ENCODE data around the gene KCTD5.

The KCTD5 gene

DNA sequence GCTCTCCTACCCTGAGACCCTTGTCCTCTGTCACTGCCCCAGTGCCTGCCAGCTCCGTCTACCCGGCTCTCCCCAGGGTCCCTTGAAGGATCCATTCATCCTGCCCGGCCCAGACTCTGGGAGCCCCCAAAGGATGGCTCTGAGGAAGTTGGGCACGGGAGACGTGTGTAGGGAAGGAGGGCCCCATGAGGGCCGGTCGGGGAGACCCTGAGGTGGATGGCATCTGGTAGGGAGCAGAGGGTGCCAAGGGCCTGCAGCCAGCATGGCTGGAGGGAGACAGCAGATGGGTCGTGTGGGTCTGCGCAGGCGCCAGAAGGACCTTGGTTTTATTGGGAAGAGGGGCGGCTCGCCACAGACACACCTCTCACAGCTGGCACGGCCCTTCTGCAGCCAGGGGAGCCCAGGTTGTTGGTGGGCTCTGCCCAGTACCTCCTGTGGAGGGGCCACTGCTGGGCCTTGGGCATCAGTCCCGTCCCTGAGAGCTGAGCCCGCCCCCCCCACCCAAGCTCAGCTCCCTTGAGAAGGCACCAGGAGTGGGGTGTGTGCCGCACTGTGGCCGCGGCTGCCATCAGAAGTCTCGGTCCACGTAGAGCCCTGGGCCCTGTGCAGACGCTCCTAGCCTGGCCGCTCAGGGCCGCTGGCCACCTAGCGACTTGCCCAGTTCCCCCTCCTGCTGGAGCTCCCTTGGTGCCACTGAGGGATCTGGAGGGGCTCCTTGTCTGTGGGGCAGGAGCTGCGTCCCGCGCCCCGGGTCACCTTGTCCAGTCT lies 16.0 kb downstream of the KCTD5 start:
- no peak for DNase-seq

DNA sequence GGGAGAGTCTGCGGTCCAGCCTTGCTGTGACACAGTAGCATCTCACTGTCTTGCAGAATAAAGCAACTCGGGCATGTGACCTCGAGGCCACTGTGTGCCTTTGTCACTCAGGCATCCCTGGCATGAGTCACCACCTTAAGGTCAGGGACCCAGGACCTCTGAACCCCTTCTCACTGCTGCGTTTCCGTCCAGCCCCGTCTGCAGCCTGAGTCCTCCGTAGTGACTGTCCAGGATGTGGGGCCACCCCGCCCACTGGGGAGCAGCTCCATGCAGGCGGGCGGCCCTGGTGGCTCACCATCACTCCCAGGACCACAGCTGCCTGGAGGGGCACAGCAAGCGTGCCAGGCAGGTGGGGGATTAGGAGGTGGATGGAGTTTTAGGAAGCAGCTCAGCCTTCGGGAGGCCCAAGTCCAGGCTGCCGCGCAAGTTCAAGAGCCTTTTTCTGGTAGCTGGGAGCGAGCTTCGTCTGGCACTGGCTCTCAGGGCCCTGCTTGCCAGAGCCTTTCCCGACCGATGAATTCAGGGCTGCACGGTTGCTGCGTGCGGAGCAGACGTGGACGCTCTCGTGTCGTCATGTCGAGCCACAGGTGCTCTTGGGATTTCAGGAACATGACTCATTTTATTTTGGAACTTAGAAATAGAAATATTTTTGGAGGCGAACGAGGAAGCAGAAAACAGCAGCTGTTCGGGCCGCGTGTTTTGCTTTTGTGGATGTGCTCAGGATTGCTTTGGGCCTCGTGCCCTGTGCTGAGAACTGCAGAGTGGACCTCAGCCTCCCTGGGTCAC lies 16.8 kb downstream of the KCTD5 start:
- no peak for DNase-seq

DNA sequence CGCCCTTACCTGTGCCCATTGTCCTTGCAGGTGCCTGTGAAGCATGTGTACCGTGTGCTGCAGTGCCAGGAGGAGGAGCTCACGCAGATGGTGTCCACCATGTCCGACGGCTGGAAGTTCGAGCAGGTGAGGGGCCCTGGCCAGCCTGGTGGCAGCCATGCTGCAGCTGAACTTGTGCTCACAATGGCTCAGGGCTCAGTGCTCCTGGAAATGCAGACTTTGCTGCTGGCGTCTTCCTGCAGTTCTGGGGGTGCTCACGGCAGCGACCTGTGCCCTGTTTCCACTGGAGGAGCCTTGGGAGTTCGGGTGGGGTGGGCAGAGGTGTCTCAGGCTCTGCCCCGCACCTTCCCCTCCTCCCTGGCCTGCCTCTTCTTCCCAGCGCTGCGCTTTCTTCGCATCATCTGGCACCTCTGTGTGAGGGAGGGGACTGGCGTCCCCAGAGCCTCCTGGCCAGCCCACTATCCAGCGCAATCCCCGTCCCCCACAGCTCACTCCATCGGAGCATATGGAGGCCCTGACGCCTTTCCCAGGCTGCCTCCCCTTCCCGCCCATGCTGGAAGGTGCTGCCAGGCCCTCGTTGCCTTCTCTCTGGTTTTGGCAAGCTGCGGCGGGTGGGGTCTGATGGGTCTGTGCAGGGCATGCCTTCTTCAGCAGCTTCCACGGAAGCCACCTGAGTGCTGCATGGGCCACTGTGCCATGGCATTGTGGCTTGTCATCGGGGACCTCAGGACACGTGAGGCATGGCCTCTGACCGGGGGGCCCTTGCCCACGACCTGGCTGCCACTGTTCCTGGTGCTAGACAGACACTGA lies 17.7 kb downstream of the KCTD5 start:
- no peak for DNase-seq

DNA sequence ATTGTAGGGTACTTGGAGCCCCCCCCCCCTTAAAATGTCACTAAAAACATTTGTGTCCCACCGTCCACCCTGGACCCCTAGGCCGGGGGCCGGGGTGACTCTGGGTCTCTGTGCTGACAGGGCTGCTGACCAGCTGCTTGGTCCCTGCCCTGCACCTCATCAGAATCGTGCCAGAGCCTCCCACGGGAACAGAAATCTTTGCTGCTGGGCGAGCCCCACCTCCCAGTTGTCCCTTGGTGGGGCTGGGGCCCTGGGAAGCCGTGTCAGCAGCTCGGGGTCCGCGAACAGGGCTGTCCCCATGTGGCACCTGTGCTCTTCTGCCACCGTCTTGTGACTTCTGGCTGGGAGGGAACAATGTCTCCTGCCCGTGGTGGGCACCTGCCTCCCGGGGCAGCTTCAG lies 18.5 kb downstream of the KCTD5 start:
- no peak for DNase-seq

DNA sequence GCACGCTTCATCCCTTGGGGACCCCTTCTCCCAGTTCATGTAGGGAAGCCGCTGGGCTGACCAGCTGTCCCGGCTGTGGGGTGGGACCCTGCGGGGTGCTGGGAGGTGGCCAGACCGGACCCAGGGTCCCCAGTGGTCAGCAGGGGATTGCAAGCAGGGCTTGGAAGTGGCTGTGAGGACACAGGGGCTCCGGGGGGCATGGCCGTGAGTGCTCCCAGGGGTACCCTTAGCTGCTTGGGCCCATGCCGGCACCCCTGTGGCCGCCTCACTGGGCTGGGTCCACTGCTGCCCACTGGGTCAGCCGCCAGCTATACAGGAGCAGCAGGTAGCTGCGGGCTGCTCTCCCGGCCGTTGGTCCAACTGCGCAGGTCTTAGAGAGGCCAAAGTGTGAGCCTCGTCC lies 18.9 kb downstream of the KCTD5 start:
- DNase-seq, result no peak

DNA sequence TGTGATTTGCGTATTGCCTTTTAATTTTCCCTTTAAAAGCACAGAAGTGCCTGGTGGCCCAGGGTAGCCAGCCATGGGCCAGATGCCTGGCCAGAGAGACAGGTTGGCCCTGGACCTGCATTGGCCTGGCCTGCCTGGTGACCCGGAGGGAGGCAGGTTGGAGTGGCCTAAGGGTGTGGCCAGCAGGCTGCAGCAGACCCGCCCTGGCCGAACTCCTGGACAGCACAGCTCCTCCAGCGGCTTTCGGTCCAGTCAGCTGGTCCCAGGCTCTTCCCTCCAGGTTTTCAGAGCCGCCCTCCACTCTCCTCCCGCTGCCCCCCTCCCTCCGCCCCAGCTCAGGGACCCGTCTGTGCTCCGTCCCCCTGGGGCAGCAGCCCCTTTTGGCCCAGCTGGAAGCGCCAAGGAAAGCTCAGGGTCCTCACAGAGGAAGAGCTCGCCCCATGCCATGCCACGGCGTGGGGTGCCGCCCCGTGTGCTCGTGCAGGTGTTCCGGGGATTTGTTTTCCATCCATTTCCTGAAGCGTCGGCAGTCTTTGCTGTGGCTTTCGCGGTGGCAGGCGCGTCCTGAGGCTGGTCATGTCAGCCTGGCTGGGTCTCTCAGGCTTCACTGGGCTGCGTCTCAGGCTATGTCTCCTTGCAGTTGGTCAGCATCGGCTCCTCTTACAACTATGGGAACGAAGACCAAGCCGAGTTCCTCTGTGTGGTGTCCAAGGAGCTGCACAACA lies 19.6 kb downstream of the KCTD5 start:
- DNase-seq, result no peak

DNA sequence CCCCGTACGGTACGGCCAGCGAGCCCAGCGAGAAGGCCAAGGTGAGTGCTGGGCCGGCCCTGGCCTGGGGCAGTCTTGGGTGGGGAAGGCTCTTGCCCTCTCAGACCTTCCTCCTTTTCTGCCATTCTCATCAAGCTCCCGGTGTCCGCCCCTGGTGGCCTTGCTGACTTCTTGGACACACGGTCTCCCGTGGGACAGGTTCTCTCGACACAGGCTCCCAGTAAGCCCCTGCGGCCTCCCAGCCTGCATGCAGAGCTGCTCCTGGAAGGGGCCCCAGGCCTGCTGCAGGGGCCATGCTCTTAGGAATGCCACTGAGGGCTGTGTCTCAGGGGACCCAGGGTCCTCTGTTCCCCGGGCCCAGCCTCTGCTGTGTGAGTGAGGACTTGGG lies 20.1 kb downstream of the KCTD5 start:
- no peak for DNase-seq

DNA sequence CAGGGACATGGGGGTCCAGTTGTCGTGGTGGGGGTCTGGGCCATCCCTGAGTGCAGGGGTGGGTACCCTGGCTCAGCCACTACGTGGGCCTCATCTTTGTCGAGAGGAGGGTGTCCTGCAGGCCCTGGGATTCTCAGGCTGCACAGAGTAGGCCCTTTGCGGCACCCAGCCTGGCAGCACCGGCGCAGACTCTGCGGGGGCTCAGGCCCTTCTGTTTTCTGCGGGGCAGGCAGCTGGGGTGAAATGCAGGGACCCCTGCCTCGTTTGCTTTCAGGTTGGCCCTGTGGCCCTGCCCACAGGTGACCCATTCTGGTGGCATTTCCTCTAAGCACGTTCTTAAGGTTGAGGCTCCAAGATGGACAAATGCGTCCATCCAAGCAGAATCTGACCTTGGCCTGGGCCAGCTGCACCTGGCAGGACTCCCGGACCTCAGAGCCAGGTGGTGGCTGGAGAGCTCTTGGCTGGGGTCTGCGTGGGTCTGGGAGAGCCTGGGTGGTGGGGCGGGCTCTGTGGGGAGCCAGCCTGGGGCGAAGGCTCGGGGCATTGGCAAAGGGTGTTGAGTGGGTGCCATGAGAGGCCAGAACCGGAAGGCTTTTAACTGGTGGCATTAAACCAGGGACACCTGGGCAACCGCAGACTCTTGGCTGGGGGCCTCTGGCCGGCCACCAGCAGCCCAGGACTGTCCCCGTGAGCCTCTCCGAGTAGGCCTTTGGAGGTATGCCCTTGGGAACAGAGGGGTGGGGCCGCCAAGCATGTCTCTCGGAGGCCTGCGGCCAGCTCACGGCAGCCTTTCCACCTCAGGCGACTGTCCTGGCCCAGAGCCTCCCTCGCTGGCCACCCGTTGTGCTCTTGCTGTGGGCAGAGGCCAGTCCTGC lies 20.8 kb downstream of the KCTD5 start:
- no peak for DNase-seq

DNA sequence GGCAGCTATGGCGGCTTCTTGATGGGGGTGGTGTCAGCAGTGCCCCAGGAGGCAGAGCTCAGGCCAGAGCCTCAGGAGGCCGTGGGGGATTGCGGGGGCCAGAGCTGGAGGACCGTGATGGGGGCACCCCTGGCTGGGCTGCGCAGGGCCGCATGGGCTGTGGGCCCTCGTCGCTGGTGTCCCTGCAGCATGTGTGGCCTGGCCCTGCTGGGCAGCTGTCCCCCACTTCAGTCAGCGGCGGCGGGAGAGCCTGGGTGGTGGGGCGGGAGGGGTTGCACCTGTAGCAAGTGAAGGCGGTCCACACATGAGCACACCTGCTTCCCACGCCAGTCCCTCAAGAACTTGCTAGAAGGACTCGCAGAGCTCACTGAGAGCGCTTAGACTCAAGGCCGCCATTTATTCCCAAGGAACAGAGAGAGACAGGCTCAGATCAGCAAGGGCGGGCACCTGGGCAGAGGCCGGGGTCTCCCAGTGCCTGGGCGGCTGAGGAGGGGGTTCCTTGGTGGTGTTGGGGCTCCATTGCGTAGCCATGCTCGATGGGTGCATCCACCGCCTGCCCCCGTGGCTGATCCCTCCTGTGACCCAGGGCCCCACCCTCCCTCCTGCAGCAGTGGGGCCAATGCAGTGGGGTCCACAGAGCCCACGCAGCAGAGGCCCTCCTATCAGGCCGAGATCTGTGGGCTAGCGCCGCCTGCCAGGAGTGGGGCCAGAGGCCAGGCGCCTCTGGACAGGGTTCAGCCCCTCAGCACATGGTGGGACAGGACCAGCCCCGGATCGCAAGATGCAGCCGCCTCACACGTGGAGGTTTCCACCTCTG lies 22.1 kb downstream of the KCTD5 start:
- DNase-seq, result no peak

DNA sequence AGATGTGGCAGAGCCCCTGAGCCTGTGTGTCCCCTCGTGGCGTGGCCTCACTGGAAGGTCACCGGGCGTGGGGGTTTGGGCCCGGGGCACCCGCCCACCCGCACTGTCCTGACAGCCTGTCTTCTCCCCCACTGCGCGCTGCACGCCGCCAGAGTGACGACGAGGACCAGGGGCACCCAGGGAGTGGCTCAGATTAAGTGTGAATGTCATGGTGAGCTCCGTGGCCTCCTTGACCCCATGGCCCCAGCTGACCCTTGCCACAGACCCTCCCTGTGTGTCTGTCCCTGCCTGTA lies 22.6 kb downstream of the KCTD5 start:
- no peak for DNase-seq

DNA sequence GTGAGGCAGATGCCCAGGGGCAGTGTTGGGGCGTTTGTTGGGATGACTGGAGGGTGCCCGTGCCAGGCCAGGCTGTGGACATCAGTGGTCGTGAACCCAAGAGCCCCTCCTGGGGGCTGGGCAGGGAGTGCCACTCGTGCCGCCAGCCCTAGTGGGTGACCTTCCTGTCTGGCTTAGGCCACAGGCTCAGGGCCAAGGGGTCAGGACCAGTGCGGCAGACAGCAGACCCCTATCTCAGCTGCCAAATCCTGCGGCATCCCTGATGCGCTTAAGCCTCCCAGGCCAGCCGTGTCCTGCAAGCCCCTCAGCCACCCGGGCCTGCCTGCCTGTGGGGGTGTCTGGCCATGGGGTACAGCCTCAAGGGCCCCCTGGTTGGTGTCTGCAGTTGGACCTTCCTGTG lies 23.0 kb downstream of the KCTD5 start:
- no peak for DNase-seq

DNA sequence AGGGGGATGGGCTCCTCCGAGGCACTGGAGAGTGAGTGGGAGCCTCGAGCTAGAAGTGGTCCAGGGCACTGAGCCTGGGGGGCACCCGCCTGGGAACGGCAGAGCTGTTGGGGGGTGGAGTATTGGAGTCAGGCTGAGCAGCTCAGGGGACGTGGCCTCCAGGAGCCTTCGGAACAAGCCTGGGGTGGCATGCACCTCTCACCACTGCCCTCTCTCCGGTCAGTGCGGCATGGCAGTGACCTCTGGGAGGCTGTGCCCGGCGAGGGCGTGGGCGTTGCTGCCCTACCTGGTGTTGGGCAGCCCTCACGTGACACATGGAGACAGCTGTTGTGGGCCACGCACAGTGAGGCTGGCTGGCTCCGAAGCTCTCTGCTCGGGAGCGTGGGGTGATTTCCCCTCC lies 23.8 kb downstream of the KCTD5 start:
- DNase-seq, result no peak

DNA sequence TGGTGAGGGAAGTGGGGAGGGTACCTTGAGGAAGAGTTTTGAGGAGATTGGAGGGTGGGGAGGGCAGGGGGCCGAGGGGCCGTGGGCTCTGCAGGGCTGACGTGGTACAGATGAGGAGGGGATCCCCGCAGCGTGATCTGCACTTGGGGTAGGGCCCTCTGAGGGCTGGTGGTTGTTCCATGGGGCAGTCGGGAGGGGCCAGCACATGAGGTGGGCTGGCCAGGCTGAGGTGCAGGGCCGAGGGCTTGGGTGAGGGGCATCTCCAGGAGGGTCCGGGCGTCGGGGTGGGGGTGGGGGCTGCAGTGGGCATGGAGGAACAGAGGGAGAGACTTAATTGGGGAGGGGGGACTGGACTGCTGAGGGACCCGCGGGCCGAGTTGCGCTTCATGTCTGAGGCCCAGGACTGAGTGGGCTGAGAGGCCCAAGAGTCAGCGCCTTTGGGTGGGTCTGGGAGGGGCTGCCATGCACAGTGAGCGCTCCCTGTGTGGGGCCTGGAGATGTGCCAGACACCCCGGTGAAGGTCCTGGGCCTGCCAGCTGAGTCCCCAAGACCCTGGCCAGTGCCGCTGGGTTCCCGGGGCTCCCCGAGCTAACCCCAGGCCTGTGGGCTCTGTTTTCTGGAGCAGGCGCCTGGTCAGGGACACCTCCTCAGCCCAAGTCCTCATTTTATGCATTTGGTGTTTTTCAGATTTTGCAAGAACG lies 24.4 kb downstream of the KCTD5 start:
- no peak for DNase-seq

DNA sequence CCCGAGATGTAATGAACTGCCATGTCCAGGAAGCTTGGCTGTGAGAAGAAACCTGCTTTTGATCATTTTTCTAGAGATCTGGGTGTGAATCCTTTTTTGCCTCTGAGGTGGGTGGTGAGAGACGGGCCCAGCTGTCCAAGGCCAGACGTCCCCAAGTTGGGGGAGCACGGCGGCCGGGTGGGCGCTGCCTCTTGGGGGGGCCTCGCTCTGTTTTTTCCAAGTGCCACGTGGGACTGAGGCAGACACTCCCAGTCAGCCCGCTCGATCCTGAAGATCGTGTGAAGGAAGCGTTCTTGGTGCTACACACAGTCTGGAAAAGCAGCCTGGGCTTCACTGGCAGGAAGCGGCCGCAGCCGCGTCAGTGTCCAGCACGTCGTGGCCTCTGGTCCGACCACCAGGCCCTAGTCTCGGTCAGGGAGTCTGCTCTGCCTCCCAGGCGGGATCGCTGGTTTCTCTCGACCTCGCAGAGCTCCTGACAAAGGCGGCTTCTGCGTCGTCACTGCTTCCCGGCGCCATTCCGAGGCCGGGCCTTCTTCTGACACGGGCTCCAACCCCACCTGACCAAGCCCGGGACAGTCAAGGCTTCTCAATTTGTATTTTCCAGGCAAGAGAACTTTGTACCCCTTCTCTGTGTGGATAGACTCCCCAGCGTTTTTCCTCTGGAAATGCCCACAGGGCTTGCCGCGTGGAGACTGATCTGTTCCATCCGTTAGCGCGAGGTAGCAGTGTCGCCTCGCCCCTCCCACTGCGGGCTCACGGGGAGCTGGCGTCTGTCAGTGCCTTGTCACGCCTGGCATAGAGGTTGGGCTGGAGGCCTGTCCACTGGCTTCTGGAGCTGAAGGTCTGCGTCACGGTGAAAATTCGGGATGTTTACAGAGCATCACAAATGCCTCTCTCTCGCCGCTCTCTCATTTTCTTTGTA lies 25.3 kb downstream of the KCTD5 start:
- DNase-seq, result no peak

DNA sequence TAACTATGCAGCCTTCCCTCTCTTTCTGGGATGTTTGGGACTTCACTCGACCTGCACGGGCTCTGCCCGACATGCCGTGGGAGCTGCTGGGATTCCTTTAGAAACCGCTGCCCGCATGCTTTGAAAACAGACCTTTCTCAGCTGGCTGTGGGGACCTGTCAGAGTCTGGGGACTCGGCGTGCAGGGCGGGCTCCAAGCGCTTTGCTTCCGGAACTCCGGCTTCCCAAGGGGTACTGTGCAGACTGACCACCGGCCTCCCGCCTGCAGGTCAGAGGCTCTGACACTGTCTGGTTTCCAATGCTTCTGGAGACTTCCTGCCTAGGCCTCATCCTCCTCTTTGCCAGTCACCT lies 25.9 kb downstream of the KCTD5 start:
- no peak for DNase-seq

DNA sequence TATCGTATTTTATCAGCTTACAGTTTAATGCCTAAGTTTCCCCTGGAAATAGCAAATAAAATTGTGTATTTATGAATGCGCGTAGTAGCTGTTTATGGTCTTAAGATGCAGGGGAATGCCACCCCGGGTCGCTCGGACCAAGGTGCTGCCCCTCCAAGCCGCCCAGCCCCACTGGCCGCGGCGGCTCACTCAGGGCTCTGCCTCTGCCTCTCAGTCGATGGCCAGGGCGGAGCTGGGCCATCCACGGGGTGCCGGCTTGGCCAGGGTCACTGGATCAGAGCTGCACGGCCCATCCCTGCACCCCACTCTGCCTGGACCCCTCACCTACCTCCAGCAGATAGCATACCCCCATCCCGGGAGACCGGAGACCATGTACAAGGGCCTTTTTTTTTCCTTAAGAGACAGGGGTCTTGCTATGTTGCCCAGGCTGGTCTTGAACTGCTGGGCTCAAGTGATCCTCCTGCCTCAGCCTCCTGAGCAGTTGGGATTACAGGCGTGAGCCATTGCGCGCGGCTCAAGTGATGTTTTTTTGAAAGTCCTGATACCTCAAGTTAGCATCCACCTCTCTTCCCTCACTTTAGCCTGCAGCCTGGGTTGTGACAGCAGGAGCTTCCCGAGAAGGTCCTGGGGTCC lies 26.7 kb downstream of the KCTD5 start:
- no peak for DNase-seq

DNA sequence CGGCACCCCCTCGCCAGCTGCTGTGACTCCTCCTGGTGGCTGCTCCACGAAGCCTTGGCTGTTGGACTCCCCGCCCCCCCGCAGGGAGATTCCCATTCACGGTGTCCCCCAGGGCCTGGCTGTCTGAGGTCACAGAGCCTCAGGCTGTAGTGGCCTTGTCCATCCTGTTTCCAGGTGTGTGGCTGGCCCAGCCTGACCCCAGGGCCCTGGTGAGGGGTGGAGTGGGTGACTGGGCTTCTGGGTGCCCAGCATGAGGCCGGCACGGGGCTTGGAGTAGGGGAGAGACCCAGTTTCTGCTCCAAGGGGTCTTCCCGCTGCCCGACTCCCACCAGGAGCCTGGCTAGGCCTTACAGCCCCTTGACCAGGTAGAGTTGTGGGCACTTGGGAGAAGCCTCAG lies 27.3 kb downstream of the KCTD5 start:
- DNase-seq, result no peak

DNA sequence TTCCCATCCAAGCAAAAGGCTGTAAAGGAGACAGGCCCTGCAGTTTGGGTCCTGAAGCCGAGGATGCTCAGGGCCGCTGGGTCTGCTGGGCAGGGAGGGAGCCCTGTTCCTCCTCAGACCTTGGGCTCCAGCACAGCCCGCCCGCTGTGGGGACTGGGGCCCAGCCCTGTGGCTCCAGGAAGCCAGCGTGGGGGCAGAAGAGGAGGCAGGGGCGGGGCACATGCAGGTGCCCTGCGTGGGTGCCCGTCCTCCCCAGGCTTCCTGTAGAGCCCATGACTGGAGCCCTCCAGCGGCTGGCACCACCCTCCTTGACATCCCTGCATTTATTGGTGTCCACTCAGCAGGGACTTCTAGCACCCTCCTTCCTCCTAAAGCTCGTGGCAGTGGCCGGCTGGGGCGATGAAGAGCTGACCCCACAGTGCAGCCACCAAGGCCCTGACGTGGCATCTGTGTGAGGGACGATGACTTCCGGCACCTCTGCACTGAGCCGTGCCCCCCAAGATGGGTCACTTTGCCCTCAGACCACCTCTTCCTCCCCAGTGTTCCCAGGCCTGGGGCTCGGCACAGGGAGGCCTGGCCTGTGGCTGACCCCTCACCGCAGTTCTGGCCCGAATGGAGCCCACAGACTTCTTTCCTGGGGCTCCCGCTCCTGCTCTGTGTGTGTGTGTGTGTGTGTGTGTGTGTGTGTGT lies 27.8 kb downstream of the KCTD5 start:
- no peak for DNase-seq
